IMR-90 (cell line): ENCODE data around the gene C6orf52.

Experiments used
- BHLHE40 ChIP-seq: fragments of 150-350 bp; IDR thresholded peaks from 2 replicates; pipeline ENCODE4 v1.6.1; 2016; ENCODE audit warnings: mild to moderate bottlenecking, low read depth, low read length
- MAFK ChIP-seq: IDR thresholded peaks from 2 replicates; pipeline ENCODE4 v1.6.1; 2012; ENCODE audit warnings: low read depth, low read length, improper control_type of control experiment
- MAZ ChIP-seq: IDR thresholded peaks from 2 replicates; pipeline ENCODE4 v1.6.1; 2012; ENCODE audit warnings: low read depth, mild to moderate bottlenecking, low read length, improper control_type of control experiment, moderate library complexity, borderline replicate concordance
- MXI1 ChIP-seq: IDR thresholded peaks from 2 replicates; pipeline ENCODE4 v1.6.1; 2012; ENCODE audit warnings: low read depth, mild to moderate bottlenecking, low read length, moderate library complexity, borderline replicate concordance
- POLR2A ChIP-seq: IDR thresholded peaks from 2 replicates; pipeline ENCODE4 v1.6.1; 2012; ENCODE audit warnings: mild to moderate bottlenecking, low read depth, low read length
- TF ChIP-seq, protein P1 (sequence below): conservative IDR thresholded peaks from 2 replicates; pipeline ENCODE4 v1.5.1; 2012; ENCODE audit warnings: mild to moderate bottlenecking, low read depth, low read length, improper control_type of control experiment

DNA sequence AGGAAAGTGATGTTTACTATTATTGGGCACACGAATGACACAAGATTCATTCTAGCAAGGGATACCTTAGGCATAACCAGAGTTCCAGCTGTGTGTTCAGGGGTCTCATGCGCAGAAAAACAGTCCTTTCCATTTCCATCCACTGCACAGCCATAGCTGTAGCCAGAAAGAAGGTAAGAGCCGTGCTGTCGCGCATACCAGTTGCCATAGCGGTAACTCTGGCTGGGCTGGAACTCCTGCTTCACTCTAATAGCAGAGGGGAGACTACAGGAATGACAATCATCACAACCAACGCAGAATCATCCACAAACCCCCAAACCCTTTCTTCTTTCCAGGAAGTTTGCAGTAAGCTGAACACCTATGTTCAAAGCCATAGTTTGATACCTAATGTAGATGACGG lies 7.5 kb downstream of the C6orf52 start:
- TF ChIP-seq, protein P1, sequence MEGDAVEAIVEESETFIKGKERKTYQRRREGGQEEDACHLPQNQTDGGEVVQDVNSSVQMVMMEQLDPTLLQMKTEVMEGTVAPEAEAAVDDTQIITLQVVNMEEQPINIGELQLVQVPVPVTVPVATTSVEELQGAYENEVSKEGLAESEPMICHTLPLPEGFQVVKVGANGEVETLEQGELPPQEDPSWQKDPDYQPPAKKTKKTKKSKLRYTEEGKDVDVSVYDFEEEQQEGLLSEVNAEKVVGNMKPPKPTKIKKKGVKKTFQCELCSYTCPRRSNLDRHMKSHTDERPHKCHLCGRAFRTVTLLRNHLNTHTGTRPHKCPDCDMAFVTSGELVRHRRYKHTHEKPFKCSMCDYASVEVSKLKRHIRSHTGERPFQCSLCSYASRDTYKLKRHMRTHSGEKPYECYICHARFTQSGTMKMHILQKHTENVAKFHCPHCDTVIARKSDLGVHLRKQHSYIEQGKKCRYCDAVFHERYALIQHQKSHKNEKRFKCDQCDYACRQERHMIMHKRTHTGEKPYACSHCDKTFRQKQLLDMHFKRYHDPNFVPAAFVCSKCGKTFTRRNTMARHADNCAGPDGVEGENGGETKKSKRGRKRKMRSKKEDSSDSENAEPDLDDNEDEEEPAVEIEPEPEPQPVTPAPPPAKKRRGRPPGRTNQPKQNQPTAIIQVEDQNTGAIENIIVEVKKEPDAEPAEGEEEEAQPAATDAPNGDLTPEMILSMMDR, result no peak
- TF ChIP-seq BHLHE40 (no peak), MAZ (no peak), MAFK (no peak), MXI1 (no peak), POLR2A (no peak)
